Smooth muscle cell (in vitro differentiated cells): ENCODE measurements around the gene MEP1A. TPM values are rescaled to one million over a fixed set of nuclear protein-coding genes. Genes with fewer than 3 reads are reported as not detected.

Experiments used
- DNase-seq: peaks from one replicate; lab custom pipeline; 2025; ENCODE audit not compliant: unreplicated experiment; lab: John Stamatoyannopoulos, UW
- H2AFZ ChIP-seq: fragments of 200-600 bp; sonication (generic); 2 replicates; pipeline ENCODE4 v1.6.0; 2016; ENCODE audit warnings: antibody characterized with exemption, low read depth, mild to moderate bottlenecking
- H3F3A ChIP-seq: fragments of 200-600 bp; sonication (generic); 2 replicates; pipeline ENCODE4 v1.6.0; 2017; ENCODE audit warnings: antibody characterized with exemption, low read depth
- H3K27ac ChIP-seq: fragments of 200-600 bp; sonication (generic); 2 replicates; pipeline ENCODE4 v1.5.1; 2016; ENCODE audit warnings: low read depth, mild to moderate bottlenecking
- H3K27me3 ChIP-seq: fragments of 200-600 bp; sonication (generic); 2 replicates; pipeline ENCODE4 v1.6.1; 2016; ENCODE audit warnings: low read depth, mild to moderate bottlenecking
- H3K36me3 ChIP-seq: fragments of 200-600 bp; sonication (generic); 2 replicates; pipeline ENCODE4 v1.5.1; 2016; ENCODE audit warnings: low read depth
- H3K4me1 ChIP-seq: fragments of 200-600 bp; sonication (generic); 2 replicates; pipeline ENCODE4 v1.5.1; 2016; ENCODE audit warnings: low read depth
- H3K4me2 ChIP-seq: fragments of 200-600 bp; sonication (generic); 2 replicates; pipeline ENCODE4 v1.6.0; 2016; ENCODE audit warnings: mild to moderate bottlenecking
- H3K4me3 ChIP-seq: fragments of 200-600 bp; sonication (generic); 2 replicates; pipeline ENCODE4 v1.5.1; 2016; ENCODE audit warnings: mild to moderate bottlenecking
- H3K79me2 ChIP-seq: fragments of 200-600 bp; sonication (generic); 2 replicates; pipeline ENCODE4 v1.6.0; 2016; ENCODE audit warnings: low read depth, mild to moderate bottlenecking
- H3K9ac ChIP-seq: fragments of 200-600 bp; sonication (generic); 2 replicates; pipeline ENCODE4 v1.6.0; 2016; ENCODE audit warnings: low read depth
- H3K9me3 ChIP-seq: fragments of 200-600 bp; sonication (generic); replicated peaks from 2 replicates; pipeline ENCODE4 v1.5.1; 2016; ENCODE audit warnings: low read depth
- H4K20me1 ChIP-seq: fragments of 200-600 bp; sonication (generic); 2 replicates; pipeline ENCODE4 v1.6.0; 2016; ENCODE audit warnings: low read depth
- CTCF ChIP-seq: fragments of 200-600 bp; sonication (generic); IDR thresholded peaks from 2 replicates; pipeline ENCODE4 v1.5.1; 2017; ENCODE audit warnings: borderline replicate concordance, mild to moderate bottlenecking, antibody characterized with exemption; ENCODE audit not compliant: insufficient read depth, poor library complexity, severe bottlenecking
- WGBS: methylation state at CpG from one replicate; pipeline ENCODE4 v1.1.7; 2016; ENCODE audit warnings: low lambda C conversion rate; 5-methylcytosine and 5-hydroxymethylcytosine counted together
- polyA plus RNA-seq: library from polyadenylated mRNA; unstranded; fragments of >200 nt; fragmentation: Nextera tagmentation; extraction: Ambion mirVana; gene quantifications from 2 replicates; pipeline ENCODE4 v1.2.1, GENCODE V29; 2016
- total RNA-seq: library from RNA; depleted of rRNA; stranded (reverse); fragments of >200 nt; gene quantifications from 2 replicates; pipeline ENCODE4 v1.2.3, GENCODE V29; 2014

MEP1A gene
- total and polyA plus RNA-seq, 2 experiments from 2014 or later: not detected

GRCh38 chr6:46789434-46790354 is 3.5 kb upstream of the MEP1A start:
- no peak overlapping the region for H3K4me2 ChIP-seq
- no peak for DNase-seq
- no peak for TF ChIP-seq CTCF
- no peak overlapping the region for H2AFZ ChIP-seq
- no peaks in the 10 kb centered on the region for H3K9me3 ChIP-seq
- H3F3A ChIP-seq: no peaks in the 10 kb centered on the region
- H3K4me3 ChIP-seq: no peak overlapping the region
- H3K36me3 ChIP-seq: no peaks in the 10 kb centered on the region
- H4K20me1 ChIP-seq: no peaks in the 10 kb centered on the region
- H3K27me3 ChIP-seq: no peaks in the 10 kb centered on the region
- no peaks in the 10 kb centered on the region for H3K4me1 ChIP-seq
- H3K79me2 ChIP-seq: no peaks in the 10 kb centered on the region
- WGBS: 79% methylated on average over 4 of the region's 4 CpGs
- no peak overlapping the region for H3K9ac ChIP-seq
- H3K27ac ChIP-seq: no peak overlapping the region

- Histone ChIP-seq H3K9me3 (no peaks in the 10 kb centered on the region), H2AFZ (no peak overlapping the region), H3K4me2 (no peak overlapping the region), H4K20me1 (no peaks in the 10 kb centered on the region), H3K36me3 (no peaks in the 10 kb centered on the region), H3K79me2 (no peaks in the 10 kb centered on the region), H3K4me3 (no peak overlapping the region), H3K9ac (no peak overlapping the region), H3K4me1 (no peaks in the 10 kb centered on the region), H3K27ac (no peak overlapping the region), H3F3A (no peaks in the 10 kb centered on the region), H3K27me3 (no peaks in the 10 kb centered on the region)
- no peak for DNase-seq
- no peak for TF ChIP-seq CTCF
Observed at GRCh38 chr6:46790355-46790874, 2.8 kb upstream of the MEP1A start.

GRCh38 chr6:46792635-46793034 is 554 bp upstream of the MEP1A start:
- H3K4me2 ChIP-seq: no peak overlapping the region

More at GRCh38 chr6:46792635-46793034, 554 bp upstream of the MEP1A start:
- Histone ChIP-seq H3K27ac (no peak overlapping the region), H3K4me1 (no peaks in the 10 kb centered on the region), H3K4me3 (no peak overlapping the region), H2AFZ (no peak overlapping the region), H3F3A (no peaks in the 10 kb centered on the region), H3K9ac (no peak overlapping the region), H4K20me1 (no peaks in the 10 kb centered on the region), H3K79me2 (no peaks in the 10 kb centered on the region), H3K36me3 (no peaks in the 10 kb centered on the region), H3K9me3 (no peaks in the 10 kb centered on the region), H3K27me3 (no peaks in the 10 kb centered on the region)
- 34% methylated on average over 1 of the region's 1 CpG for WGBS
- TF ChIP-seq CTCF: no peak
- no peak for DNase-seq
